Mesenchymal stem cell (in vitro differentiated cells and primary cell): ENCODE measurements around the gene RFWD3.

Source experiments
- DNase-seq: peaks from one replicate; pipeline ENCODE4 v3.0.0-alpha.2; 2013
- H2AFZ ChIP-seq: one replicate; pipeline ENCODE4 v1.6.1; 2013; ENCODE audit warnings: low read depth, mild to moderate bottlenecking, control low read depth, inconsistent platforms, low read length, moderate library complexity
- H2AK5ac ChIP-seq: 2 replicates; pipeline ENCODE4 v1.6.1; 2013; ENCODE audit warnings: low read length, moderate library complexity, mild to moderate bottlenecking, inconsistent platforms; ENCODE audit not compliant: severe bottlenecking
- H2BK120ac ChIP-seq: one replicate; pipeline ENCODE4 v1.6.1; 2013; ENCODE audit warnings: low read depth, mild to moderate bottlenecking, inconsistent platforms, low read length, moderate library complexity
- H2BK12ac ChIP-seq, 2 experiments: one replicate each; pipeline ENCODE4 v1.6.1; 2013; ENCODE audit warnings: inconsistent platforms in 2 of 2, low read length in 2 of 2, mild to moderate bottlenecking in 2 of 2, moderate library complexity in 2 of 2, control low read depth in 1 of 2
- H2BK15ac ChIP-seq: one replicate; pipeline ENCODE4 v1.6.1; 2013; ENCODE audit warnings: mild to moderate bottlenecking, low read depth, inconsistent platforms; ENCODE audit not compliant: poor library complexity, severe bottlenecking
- H2BK5ac ChIP-seq: 2 replicates; pipeline ENCODE4 v1.6.1; 2013; ENCODE audit warnings: low read depth, mild to moderate bottlenecking, low read length, control low read depth, inconsistent platforms; ENCODE audit not compliant: poor library complexity, severe bottlenecking
- H3K14ac ChIP-seq, 2 experiments: one replicate each; pipeline ENCODE4 v1.6.1; 2013; ENCODE audit warnings: inconsistent platforms in 2 of 2, low read length in 2 of 2, control low read depth in 1 of 2, mild to moderate bottlenecking in 1 of 2, moderate library complexity in 1 of 2
- H3K18ac ChIP-seq, 2 experiments: one replicate each; pipeline ENCODE4 v1.6.1; 2013; ENCODE audit warnings: inconsistent platforms in 2 of 2, low read length in 2 of 2, control low read depth in 1 of 2, low read depth in 1 of 2, mild to moderate bottlenecking in 1 of 2
- H3K23ac ChIP-seq, 2 experiments: one replicate each; pipeline ENCODE4 v1.6.1; 2013; ENCODE audit warnings: inconsistent platforms in 2 of 2, low read length in 2 of 2, mild to moderate bottlenecking in 2 of 2, moderate library complexity in 2 of 2, control low read depth in 1 of 2
- H3K27ac ChIP-seq: 2 replicates; pipeline ENCODE4 v1.5.1; 2013; ENCODE audit warnings: mild to moderate bottlenecking, moderate library complexity, low read length, control low read depth, inconsistent platforms; ENCODE audit not compliant: poor library complexity, severe bottlenecking
- H3K27me3 ChIP-seq, 2 experiments: 2 replicates each; pipeline versions ENCODE4 v1.6.1 to v1.7.0; 2013; ENCODE audit warnings: low read length in 2 of 2, mild to moderate bottlenecking in 2 of 2, moderate library complexity in 2 of 2, control low read depth in 1 of 2, inconsistent platforms in 1 of 2; ENCODE audit not compliant: control insufficient read depth in 1 of 2, insufficient read depth in 1 of 2
- H3K36me3 ChIP-seq, 2 experiments: 2 replicates each; pipeline versions ENCODE4 v1.6.1 to v1.7.0; 2013; ENCODE audit warnings: low read length in 2 of 2, control low read depth in 1 of 2, inconsistent platforms in 1 of 2, low read depth in 1 of 2, mild to moderate bottlenecking in 1 of 2; ENCODE audit not compliant: insufficient read depth in 2 of 2, control insufficient read depth in 1 of 2
- H3K4ac ChIP-seq, 2 experiments: one replicate each; pipeline ENCODE4 v1.6.1; 2013; ENCODE audit warnings: inconsistent platforms in 2 of 2, low read length in 2 of 2, mild to moderate bottlenecking in 2 of 2, moderate library complexity in 2 of 2, control low read depth in 1 of 2, low read depth in 1 of 2
- H3K4me1 ChIP-seq: 2 replicates; pipeline ENCODE4 v1.6.1; 2013; ENCODE audit warnings: low read depth, low read length, control low read depth; ENCODE audit not compliant: control insufficient read depth, insufficient read depth
- H3K4me2 ChIP-seq: 2 replicates; pipeline ENCODE4 v1.6.1; 2013; ENCODE audit warnings: low read length, mild to moderate bottlenecking, inconsistent platforms; ENCODE audit not compliant: poor library complexity, severe bottlenecking
- H3K4me3 ChIP-seq, 2 experiments: 2 replicates each; pipeline versions ENCODE4 v1.5.1 to v1.7.0; 2013; ENCODE audit warnings: low read length in 2 of 2, mild to moderate bottlenecking in 2 of 2, control low read depth in 1 of 2, low read depth in 1 of 2; ENCODE audit not compliant: insufficient read depth in 1 of 2
- H3K79me1 ChIP-seq: replicated peaks from 2 replicates; pipeline ENCODE4 v1.6.1; 2013; ENCODE audit warnings: mild to moderate bottlenecking, control low read depth, low read length, inconsistent platforms; ENCODE audit not compliant: poor library complexity, severe bottlenecking
- H3K9ac ChIP-seq: 2 replicates; pipeline ENCODE4 v1.7.0; 2013; ENCODE audit warnings: mild to moderate bottlenecking, low read length, moderate library complexity
- H3K9me3 ChIP-seq: 2 replicates; pipeline ENCODE4 v1.7.0; 2013; ENCODE audit warnings: mild to moderate bottlenecking, low read length; ENCODE audit not compliant: control insufficient read depth
- H4K8ac ChIP-seq: one replicate; pipeline ENCODE4 v1.6.1; 2013; ENCODE audit warnings: inconsistent platforms, mild to moderate bottlenecking, low read length, moderate library complexity
- H4K91ac ChIP-seq: one replicate; pipeline ENCODE4 v1.6.1; 2013; ENCODE audit warnings: mild to moderate bottlenecking, low read length, inconsistent platforms
- WGBS: methylation state at CpG from one replicate; pipeline ENCODE4 v1.1.7; 2013; ENCODE audit warnings: mixed read lengths; 5-methylcytosine and 5-hydroxymethylcytosine counted together

Gene RFWD3

DNA sequence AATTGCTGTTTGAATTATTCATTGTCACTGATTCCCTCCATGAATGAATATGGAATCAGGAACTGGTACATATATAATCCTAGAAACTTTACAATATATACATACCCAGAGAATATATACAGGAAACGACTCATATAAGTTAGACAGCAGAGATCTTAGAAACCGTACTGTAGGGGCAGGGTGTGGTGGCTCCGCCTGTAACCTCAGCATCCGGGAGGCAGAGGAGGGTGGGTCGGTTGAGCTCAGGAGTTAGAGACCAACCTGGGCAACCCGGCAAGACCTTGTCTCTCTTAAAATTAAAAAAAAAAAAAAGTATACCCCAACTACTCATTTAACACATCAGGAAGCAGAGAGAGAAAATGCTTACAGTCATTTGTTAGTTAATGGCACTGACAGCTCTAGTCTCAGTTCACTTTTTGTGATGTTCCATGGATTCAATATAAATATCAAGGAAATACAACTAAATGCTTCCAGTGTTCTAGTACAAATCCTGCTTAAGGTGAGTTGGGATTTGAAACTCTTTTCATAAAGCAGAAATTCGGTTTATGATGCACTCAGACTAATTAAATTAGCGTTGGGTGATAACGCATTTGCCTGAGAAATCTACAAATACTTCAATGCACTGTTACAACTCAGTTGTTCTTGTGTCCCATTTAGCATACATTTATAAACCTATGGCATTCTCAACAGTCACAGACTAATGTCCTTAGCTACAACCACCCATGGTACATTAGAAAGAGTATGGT lies 65.4 kb downstream of the RFWD3 start:
- Histone ChIP-seq H2AFZ (no peak overlapping the region), H3K27ac (no peak overlapping the region), H3K9ac (no peak overlapping the region), H4K91ac (no peak overlapping the region), H3K9me3 (no peaks in the 10 kb centered on the region), H3K4ac (no peak overlapping the region), H3K4me3 (no peak overlapping the region), H3K4me1 (peaks cover 11% of the 10 kb centered on the region), H3K79me1 (no peaks in the 10 kb centered on the region), H3K23ac (no peak overlapping the region), H3K18ac (no peak overlapping the region), H3K14ac (no peak overlapping the region), H2AK5ac (no peak overlapping the region), H3K36me3 (peaks cover 4 to 11% of the 10 kb centered on the region in 2 experiments), H3K4me2 (no peak overlapping the region), H2BK5ac (no peak overlapping the region), H2BK120ac (no peak overlapping the region), H2BK15ac (no peak overlapping the region), H4K8ac (no peak overlapping the region), H2BK12ac (no peak overlapping the region), H3K27me3 (no peaks in the 10 kb centered on the region)
- 57% methylated on average over 7 of the region's 9 CpGs for WGBS
- no peak for DNase-seq

- H2BK5ac ChIP-seq, result no peak overlapping the region
- peaks cover 3% of the 10 kb centered on the region for H3K4me1 ChIP-seq
- DNase-seq, result no peak
- H3K79me1 ChIP-seq, result no peaks in the 10 kb centered on the region
- no peak overlapping the region for H2AK5ac ChIP-seq
- H3K18ac ChIP-seq, result no peak overlapping the region
- no peaks in the 10 kb centered on the region for H3K9me3 ChIP-seq
- H3K4ac ChIP-seq, result no peak overlapping the region
- H3K4me2 ChIP-seq, result no peak overlapping the region
- no peaks in the 10 kb centered on the region for H3K27me3 ChIP-seq
- WGBS, result 100% methylated on average over 1 of the region's 2 CpGs
- no peak overlapping the region for H3K23ac ChIP-seq
- no peak overlapping the region for H3K14ac ChIP-seq
- H3K4me3 ChIP-seq, result no peak overlapping the region
- peaks cover 4 to 12% of the 10 kb centered on the region in 2 experiments for H3K36me3 ChIP-seq
- H3K9ac ChIP-seq, result no peak overlapping the region
- no peak overlapping the region for H4K91ac ChIP-seq
- no peak overlapping the region for H2BK15ac ChIP-seq
- no peak overlapping the region for H3K27ac ChIP-seq
- H4K8ac ChIP-seq, result no peak overlapping the region
- H2AFZ ChIP-seq, result no peak overlapping the region
- H2BK12ac ChIP-seq, result no peak overlapping the region
- no peak overlapping the region for H2BK120ac ChIP-seq
Observed at GRCh38 chr16:74596586-74596985, 70.1 kb downstream of the RFWD3 start.

- H3K4me2 ChIP-seq, result no peak overlapping the region
- peaks cover 1% of the 10 kb centered on the region for H3K4me1 ChIP-seq
- WGBS, result 97% methylated on average over 3 of the region's 3 CpGs
- no peak overlapping the region for H2BK15ac ChIP-seq
- H3K27me3 ChIP-seq, result no peaks in the 10 kb centered on the region
- H2BK120ac ChIP-seq, result no peak overlapping the region
- no peaks in the 10 kb centered on the region for H3K9me3 ChIP-seq
- no peak overlapping the region for H2BK5ac ChIP-seq
- H3K27ac ChIP-seq, result no peak overlapping the region
- H2AK5ac ChIP-seq, result no peak overlapping the region
- no peak overlapping the region for H2BK12ac ChIP-seq
- no peak overlapping the region for H3K23ac ChIP-seq
- no peak overlapping the region for H4K8ac ChIP-seq
- no peak overlapping the region for H3K18ac ChIP-seq
- H3K9ac ChIP-seq, result no peak overlapping the region
- H3K4ac ChIP-seq, result no peak overlapping the region
- H2AFZ ChIP-seq, result no peak overlapping the region
- H3K36me3 ChIP-seq, result peaks cover 4 to 10% of the 10 kb centered on the region in 2 experiments
- no peak overlapping the region for H3K4me3 ChIP-seq
- no peak overlapping the region for H3K14ac ChIP-seq
- DNase-seq, result no peak
- H4K91ac ChIP-seq, result no peak overlapping the region
- H3K79me1 ChIP-seq, result no peaks in the 10 kb centered on the region
Observed at GRCh38 chr16:74592847-74593246, 73.8 kb downstream of the RFWD3 start.

- peaks cover 1% of the 10 kb centered on the region for H3K4me1 ChIP-seq
- no peak overlapping the region for H3K4me2 ChIP-seq
- no peak overlapping the region for H3K4me3 ChIP-seq
- no peak overlapping the region for H2BK5ac ChIP-seq
- no peak overlapping the region for H3K27ac ChIP-seq
- no peak overlapping the region for H4K91ac ChIP-seq
- no peak overlapping the region for H2BK15ac ChIP-seq
- H3K9me3 ChIP-seq, result no peaks in the 10 kb centered on the region
- H3K9ac ChIP-seq, result no peak overlapping the region
- H3K23ac ChIP-seq, result no peak overlapping the region
- WGBS, result 98% methylated on average over 5 of the region's 9 CpGs
- DNase-seq, result no peak
- no peak overlapping the region for H2AK5ac ChIP-seq
- no peak overlapping the region for H3K14ac ChIP-seq
- H3K4ac ChIP-seq, result no peak overlapping the region
- no peak overlapping the region for H2BK120ac ChIP-seq
- no peak overlapping the region for H2BK12ac ChIP-seq
- no peak overlapping the region for H2AFZ ChIP-seq
- no peak overlapping the region for H4K8ac ChIP-seq
- H3K27me3 ChIP-seq, result no peaks in the 10 kb centered on the region
- H3K18ac ChIP-seq, result no peak overlapping the region
- H3K79me1 ChIP-seq, result no peaks in the 10 kb centered on the region
- peaks cover 4 to 8% of the 10 kb centered on the region in 2 experiments for H3K36me3 ChIP-seq
Observed at GRCh38 chr16:74591876-74592650, 74.6 kb downstream of the RFWD3 start.
